Measurements from ENCODE around the gene SYNE1. TPM values are rescaled to one million over a fixed set of nuclear protein-coding genes. Genes with fewer than 3 reads are reported as not detected.
A peak's percentile ranks its signal among the peaks of the same experiment; 100 is the strongest.

The SYNE1 gene
- total RNA-seq, 1 donor: 101 TPM

- H3K4me3 ChIP-seq (ENCODE audit: low read depth, low read length): no peak overlapping the region
- no peak for TF ChIP-seq CTCF (IDR thresholded peaks at IDR 0.05; ENCODE audit: insufficient read depth, low read depth, low read length)
- no peak for DNase-seq (ENCODE audit: low read depth)
Observed at GRCh38 chr6:152180601-152181000, 456.6 kb downstream of the SYNE1 start.

- no peak overlapping the region for H3K4me3 ChIP-seq (ENCODE audit: low read depth, low read length)
- DNase-seq (ENCODE audit: low read depth): peak; percentile 47
- TF ChIP-seq CTCF (IDR thresholded peaks at IDR 0.05; ENCODE audit: insufficient read depth, low read depth, low read length): no peak
Observed at GRCh38 chr6:152176268-152176667, 460.9 kb downstream of the SYNE1 start.

- no peak for TF ChIP-seq CTCF (IDR thresholded peaks at IDR 0.05; ENCODE audit: insufficient read depth, low read depth, low read length)
- no peak overlapping the region for H3K4me3 ChIP-seq (ENCODE audit: low read depth, low read length)
Observed at GRCh38 chr6:152173957-152174356, 463.2 kb downstream of the SYNE1 start.

GRCh38 chr6:152173321-152173720, 463.8 kb downstream of the SYNE1 start:
- TF ChIP-seq CTCF (IDR thresholded peaks at IDR 0.05; ENCODE audit: insufficient read depth, low read depth, low read length): no peak
- DNase-seq (ENCODE audit: low read depth): no peak

More at GRCh38 chr6:152173957-152174356, 463.2 kb downstream of the SYNE1 start:
- DNase-seq (ENCODE audit: low read depth): no peak

GRCh38 chr6:152170702-152171667, 466.2 kb downstream of the SYNE1 start:
- TF ChIP-seq CTCF (IDR thresholded peaks at IDR 0.05; ENCODE audit: insufficient read depth, low read depth, low read length): no peak
- H3K4me3 ChIP-seq (ENCODE audit: low read depth, low read length): no peak overlapping the region
- peak; percentile 74 for DNase-seq (ENCODE audit: low read depth)

More at GRCh38 chr6:152173321-152173720, 463.8 kb downstream of the SYNE1 start:
- H3K4me3 ChIP-seq (ENCODE audit: low read depth, low read length): no peak overlapping the region

- H3K4me3 ChIP-seq (ENCODE audit: low read depth, low read length): no peak overlapping the region
- TF ChIP-seq CTCF (IDR thresholded peaks at IDR 0.05; ENCODE audit: insufficient read depth, low read depth, low read length): no peak
- no peak for DNase-seq (ENCODE audit: low read depth)
Observed at GRCh38 chr6:152170313-152170701, 466.9 kb downstream of the SYNE1 start.

All from fibroblast of villous mesenchyme (primary cell).